ENCODE results near the gene NR2F1-AS1. TPM values are rescaled to one million over a fixed set of nuclear protein-coding genes. Genes with fewer than 3 reads are reported as not detected.
"Not testable (repeated sequence)": the region's sequence is repeated elsewhere in the genome, so short reads cannot be mapped to it uniquely, and the experiment has no call there.

The NR2F1-AS1 gene
- total and polyA plus RNA-seq, 3 experiments from 2014 or later, result not detected

DNA sequence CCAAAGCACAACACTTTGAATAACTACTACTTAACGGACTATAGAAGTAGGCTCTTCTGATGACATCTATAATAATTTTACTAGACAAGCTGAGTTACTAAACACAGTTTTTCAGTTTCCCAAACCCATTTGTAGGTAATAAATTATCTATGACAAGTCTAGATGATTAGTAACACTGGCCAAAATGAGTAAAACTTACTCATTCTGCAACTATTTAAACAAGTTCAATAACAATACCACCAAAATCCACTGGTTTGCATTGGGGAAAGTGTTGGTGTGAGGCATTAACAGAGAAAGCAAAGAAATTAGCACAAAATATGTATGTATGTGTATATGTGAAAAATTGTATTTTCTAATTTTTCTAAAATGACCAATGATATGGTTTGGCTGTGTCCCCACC is 119.3 kb downstream of the NR2F1-AS1 start:
- H3K4me1 ChIP-seq (ENCODE audit: insufficient read depth, low read length), result no peaks in the 10 kb centered on the region
- peaks cover 21 to 35% (median 25%) of the 10 kb centered on the region in 5 donors for H3K9me3 Mint-ChIP-seq
- no peak overlapping the region for H3K27ac Mint-ChIP-seq
- H3K27ac ChIP-seq (ENCODE audit: low read depth, low read length), result no peak overlapping the region
- DNase-seq, result no peak
- H3K4me3 ChIP-seq (ENCODE audit: low read length), result no peak overlapping the region
- H3K9me3 ChIP-seq (ENCODE audit: low read length), result no peaks in the 10 kb centered on the region
- no peak overlapping the region for H3K4me3 Mint-ChIP-seq
- no peaks in the 10 kb centered on the region for H3K36me3 ChIP-seq (ENCODE audit: insufficient read depth, low read length)
- POLR2A ChIA-PET, result no interaction called here
- no peaks in the 10 kb centered on the region for H3K27me3 ChIP-seq (ENCODE audit: insufficient read depth, low read length, poor library complexity, severe bottlenecking)
- H3K36me3 Mint-ChIP-seq, result no peaks in the 10 kb centered on the region
- peaks cover 0 to 3% of the 10 kb centered on the region in 2 donors for H3K27me3 Mint-ChIP-seq
- CTCF ChIA-PET, result no interaction called here
- H3K4me1 Mint-ChIP-seq, result no peaks in the 10 kb centered on the region

DNA sequence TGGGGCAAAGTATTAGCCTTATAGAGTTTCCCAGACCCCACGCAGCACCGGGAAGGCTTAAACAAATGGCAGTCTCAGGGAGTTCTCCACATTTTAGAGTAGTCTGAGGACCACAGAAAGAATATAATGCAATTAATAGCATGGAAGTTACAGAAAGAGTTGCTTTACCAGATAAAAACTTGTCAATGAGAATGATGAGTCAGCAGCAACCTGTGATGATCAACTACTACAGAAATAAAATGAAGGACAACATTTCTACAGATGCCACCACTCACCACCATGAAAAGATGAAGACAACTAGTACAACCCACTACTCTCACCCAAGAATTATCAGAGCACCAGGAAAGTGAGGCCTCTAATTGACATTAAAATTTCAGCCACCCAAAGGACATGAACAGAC is 120.7 kb downstream of the NR2F1-AS1 start:
- H3K27ac Mint-ChIP-seq, result no peak overlapping the region
- ChIA-PET CTCF (no interaction called here), POLR2A (no interaction called here)
- Histone ChIP-seq H3K36me3 (ENCODE audit: insufficient read depth, low read length) (no peaks in the 10 kb centered on the region), H3K4me3 (ENCODE audit: low read length) (no peak overlapping the region), H3K27ac (ENCODE audit: low read depth, low read length) (no peak overlapping the region), H3K4me1 (ENCODE audit: insufficient read depth, low read length) (no peaks in the 10 kb centered on the region), H3K27me3 (ENCODE audit: insufficient read depth, low read length, poor library complexity, severe bottlenecking) (no peaks in the 10 kb centered on the region), H3K9me3 (ENCODE audit: low read length) (no peaks in the 10 kb centered on the region)
- peaks cover 0 to 3% of the 10 kb centered on the region in 2 donors for H3K27me3 Mint-ChIP-seq
- H3K4me1 Mint-ChIP-seq, result no peaks in the 10 kb centered on the region
- no peak for DNase-seq
- peaks cover 20 to 31% (median 22%) of the 10 kb centered on the region in 5 donors for H3K9me3 Mint-ChIP-seq
- H3K4me3 Mint-ChIP-seq, result no peak overlapping the region
- no peaks in the 10 kb centered on the region for H3K36me3 Mint-ChIP-seq

DNA sequence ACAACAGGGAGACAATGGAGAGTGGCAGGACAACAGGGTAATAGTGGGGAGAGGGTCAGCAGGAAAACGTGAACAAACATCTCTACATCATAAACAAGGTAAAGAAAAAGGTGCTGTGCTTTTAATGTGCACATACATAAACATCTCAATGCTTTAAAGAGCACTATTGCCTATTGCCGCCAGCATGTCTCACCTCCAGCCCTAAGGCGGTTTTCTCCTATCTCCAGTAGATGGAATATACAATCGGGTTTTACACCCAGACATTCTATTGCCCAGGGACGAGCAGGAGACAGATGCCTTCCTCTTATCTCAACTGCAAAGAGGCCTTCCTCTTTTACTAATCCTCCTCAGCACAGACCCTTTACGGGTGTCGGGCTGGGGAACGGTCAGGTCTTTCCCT is 124.2 kb downstream of the NR2F1-AS1 start:
- H3K4me1 Mint-ChIP-seq; H3K27ac Mint-ChIP-seq; H3K27me3 Mint-ChIP-seq; H3K36me3 Mint-ChIP-seq; H3K36me3 ChIP-seq (ENCODE audit: insufficient read depth, low read length); H3K9me3 ChIP-seq (ENCODE audit: low read length); CTCF ChIA-PET; POLR2A ChIA-PET; H3K4me3 Mint-ChIP-seq; DNase-seq; H3K27me3 ChIP-seq (ENCODE audit: insufficient read depth, low read length, poor library complexity, severe bottlenecking); H3K4me1 ChIP-seq (ENCODE audit: insufficient read depth, low read length); H3K27ac ChIP-seq (ENCODE audit: low read depth, low read length); H3K4me3 ChIP-seq (ENCODE audit: low read length): not testable (repeated sequence)
- peaks cover 5 to 13% (median 6%) of the 10 kb centered on the region in 5 donors for H3K9me3 Mint-ChIP-seq

DNA sequence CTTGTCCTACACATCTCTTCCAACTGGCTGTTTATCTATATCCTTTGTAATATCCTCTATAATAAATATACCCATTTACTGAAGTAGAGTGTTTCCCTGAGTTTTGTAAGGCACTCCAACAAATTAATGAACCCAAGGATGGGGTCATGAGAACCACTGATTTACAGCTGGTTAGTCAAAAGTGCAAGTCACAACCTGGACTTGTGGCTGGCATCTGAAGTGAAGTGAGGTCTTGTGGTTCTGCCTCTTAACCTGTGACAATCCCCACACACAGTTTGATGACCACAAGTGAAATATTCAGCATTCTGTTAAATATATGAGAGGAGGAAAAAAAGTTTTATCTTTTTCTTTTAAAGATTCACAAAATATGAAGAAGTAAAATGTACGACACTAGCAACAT is 126.1 kb downstream of the NR2F1-AS1 start:
- Histone ChIP-seq H3K4me3 (ENCODE audit: low read length) (no peak overlapping the region), H3K27me3 (ENCODE audit: insufficient read depth, low read length, poor library complexity, severe bottlenecking) (no peaks in the 10 kb centered on the region), H3K4me1 (ENCODE audit: insufficient read depth, low read length) (no peaks in the 10 kb centered on the region), H3K36me3 (ENCODE audit: insufficient read depth, low read length) (no peaks in the 10 kb centered on the region), H3K27ac (ENCODE audit: low read depth, low read length) (no peak overlapping the region), H3K9me3 (ENCODE audit: low read length) (no peaks in the 10 kb centered on the region)
- ChIA-PET POLR2A (no interaction called here), CTCF (no interaction called here)
- Mint-ChIP-seq H3K36me3 (no peaks in the 10 kb centered on the region), H3K9me3 (peaks cover 0 to 6% (median 2%) of the 10 kb centered on the region in 5 donors), H3K27me3 (no peaks in the 10 kb centered on the region), H3K27ac (no peak overlapping the region), H3K4me1 (no peaks in the 10 kb centered on the region), H3K4me3 (no peak overlapping the region)
- DNase-seq, result no peak

DNA sequence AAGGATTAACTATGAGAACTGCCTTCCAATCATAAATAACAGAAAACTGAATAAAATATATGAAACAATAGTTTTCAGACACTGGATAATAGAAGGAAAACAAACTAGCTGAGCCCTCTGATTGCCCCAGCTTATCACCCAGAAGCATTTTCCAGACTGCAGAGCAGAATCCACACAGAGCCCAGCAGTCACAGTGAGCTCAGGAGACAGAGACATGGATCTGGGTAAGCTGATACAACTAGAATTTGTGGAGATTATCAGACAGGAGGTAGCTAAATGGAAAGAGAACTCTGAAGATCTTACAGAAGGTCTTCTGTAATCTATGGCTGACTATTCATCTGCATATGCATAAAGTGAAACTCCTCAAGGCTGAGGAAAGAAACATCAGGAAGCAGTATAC is 128.8 kb downstream of the NR2F1-AS1 start:
- Histone ChIP-seq H3K4me1 (ENCODE audit: insufficient read depth, low read length) (no peaks in the 10 kb centered on the region), H3K4me3 (ENCODE audit: low read length) (no peak overlapping the region), H3K27me3 (ENCODE audit: insufficient read depth, low read length, poor library complexity, severe bottlenecking) (no peaks in the 10 kb centered on the region), H3K36me3 (ENCODE audit: insufficient read depth, low read length) (no peaks in the 10 kb centered on the region), H3K27ac (ENCODE audit: low read depth, low read length) (no peak overlapping the region), H3K9me3 (ENCODE audit: low read length) (no peaks in the 10 kb centered on the region)
- Mint-ChIP-seq H3K4me3 (no peak overlapping the region), H3K27ac (no peak overlapping the region), H3K27me3 (no peaks in the 10 kb centered on the region), H3K4me1 (no peaks in the 10 kb centered on the region), H3K36me3 (no peaks in the 10 kb centered on the region), H3K9me3 (peaks cover 0 to 6% (median 0%) of the 10 kb centered on the region in 5 donors)
- CTCF ChIA-PET, result no interaction called here
- POLR2A ChIA-PET, result no interaction called here
- no peak for DNase-seq

DNA sequence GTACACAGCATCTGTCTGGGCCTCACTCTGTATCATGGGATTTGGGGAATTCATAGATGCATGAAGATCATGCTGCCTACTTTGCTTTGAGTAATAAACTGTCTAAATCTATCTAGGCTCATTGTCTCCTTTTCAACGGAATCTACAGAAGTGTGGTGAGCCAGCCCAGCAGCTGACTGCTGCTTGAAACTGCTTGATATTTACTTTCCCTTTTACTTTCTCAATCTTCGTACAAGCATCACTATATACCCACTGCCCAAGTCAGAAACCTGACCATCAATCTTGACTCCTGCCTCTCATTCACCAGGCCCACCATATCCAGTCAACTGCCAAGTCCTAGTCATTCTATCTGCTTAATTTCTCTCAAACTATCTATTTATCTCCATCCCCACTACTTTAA is 142.9 kb downstream of the NR2F1-AS1 start:
- no peak for DNase-seq
- H3K4me3 ChIP-seq (ENCODE audit: low read length), result no peak overlapping the region
- Mint-ChIP-seq H3K27ac (no peak overlapping the region), H3K36me3 (no peaks in the 10 kb centered on the region), H3K27me3 (peaks cover 0 to 7% of the 10 kb centered on the region in 2 donors), H3K9me3 (peaks cover 0 to 6% (median 0%) of the 10 kb centered on the region in 5 donors), H3K4me3 (no peak overlapping the region), H3K4me1 (no peaks in the 10 kb centered on the region)
- POLR2A ChIA-PET, result no interaction called here
- CTCF ChIA-PET, result no interaction called here
- H3K27ac ChIP-seq (ENCODE audit: low read depth, low read length), result no peak overlapping the region
- no peaks in the 10 kb centered on the region for H3K9me3 ChIP-seq (ENCODE audit: low read length)
- H3K36me3 ChIP-seq (ENCODE audit: insufficient read depth, low read length), result no peaks in the 10 kb centered on the region
- H3K4me1 ChIP-seq (ENCODE audit: insufficient read depth, low read length), result no peaks in the 10 kb centered on the region
- H3K27me3 ChIP-seq (ENCODE audit: insufficient read depth, low read length, poor library complexity, severe bottlenecking), result no peaks in the 10 kb centered on the region

DNA sequence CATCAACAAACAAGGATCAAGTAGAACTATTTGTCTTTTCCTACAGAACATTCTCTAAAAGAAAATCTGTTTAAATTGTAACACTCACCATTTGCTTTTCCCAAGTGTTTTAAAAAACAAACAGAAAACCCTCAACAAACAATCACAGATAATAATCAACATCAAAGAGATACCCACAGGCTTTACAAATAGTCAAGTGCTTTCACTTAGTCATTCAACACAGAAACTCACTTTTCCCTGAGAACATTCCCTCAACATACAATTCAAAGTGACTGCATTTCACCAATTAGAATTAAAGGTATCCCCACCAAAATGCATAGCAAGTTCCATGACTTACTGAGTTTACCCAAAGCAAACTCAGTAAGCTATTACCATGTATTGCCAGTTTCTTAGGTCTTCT is 144.9 kb downstream of the NR2F1-AS1 start:
- H3K27me3 Mint-ChIP-seq, result peaks cover 0 to 7% of the 10 kb centered on the region in 2 donors
- H3K36me3 Mint-ChIP-seq, result no peaks in the 10 kb centered on the region
- Histone ChIP-seq H3K27ac (ENCODE audit: low read depth, low read length) (no peak overlapping the region), H3K9me3 (ENCODE audit: low read length) (no peaks in the 10 kb centered on the region), H3K4me3 (ENCODE audit: low read length) (no peak overlapping the region), H3K36me3 (ENCODE audit: insufficient read depth, low read length) (no peaks in the 10 kb centered on the region), H3K4me1 (ENCODE audit: insufficient read depth, low read length) (no peaks in the 10 kb centered on the region), H3K27me3 (ENCODE audit: insufficient read depth, low read length, poor library complexity, severe bottlenecking) (no peaks in the 10 kb centered on the region)
- CTCF ChIA-PET, result no interaction called here
- H3K4me3 Mint-ChIP-seq, result no peak overlapping the region
- DNase-seq, result no peak
- POLR2A ChIA-PET, result no interaction called here
- no peaks in the 10 kb centered on the region for H3K4me1 Mint-ChIP-seq
- H3K9me3 Mint-ChIP-seq, result peaks cover 0 to 3% (median 0%) of the 10 kb centered on the region in 5 donors
- no peak overlapping the region for H3K27ac Mint-ChIP-seq

DNA sequence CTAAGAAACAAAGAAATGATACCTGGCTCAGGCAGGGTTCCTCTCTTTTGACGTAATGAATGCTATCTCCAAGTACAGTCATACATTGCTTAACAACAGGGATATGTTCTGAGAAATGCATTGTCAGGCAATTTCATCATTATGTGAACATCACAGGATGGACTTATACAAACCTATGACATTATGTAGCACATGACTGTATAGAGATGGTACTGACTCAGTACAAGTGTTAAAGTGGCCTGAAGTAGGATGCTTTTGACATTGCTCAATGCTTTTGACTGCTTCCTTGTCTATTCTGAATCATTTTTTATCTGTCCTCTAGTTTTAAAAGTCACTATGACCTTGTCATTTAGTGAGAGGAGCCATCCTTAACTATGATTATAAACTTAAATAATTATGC is 147.6 kb downstream of the NR2F1-AS1 start:
- no peak overlapping the region for H3K4me3 ChIP-seq (ENCODE audit: low read length)
- no peak for DNase-seq
- H3K27ac ChIP-seq (ENCODE audit: low read depth, low read length), result no peak overlapping the region
- Mint-ChIP-seq H3K4me1 (no peaks in the 10 kb centered on the region), H3K36me3 (no peaks in the 10 kb centered on the region), H3K27ac (no peak overlapping the region), H3K27me3 (peaks cover 0 to 9% of the 10 kb centered on the region in 2 donors), H3K9me3 (peaks cover 0 to 3% (median 0%) of the 10 kb centered on the region in 5 donors), H3K4me3 (no peak overlapping the region)
- no peaks in the 10 kb centered on the region for H3K4me1 ChIP-seq (ENCODE audit: insufficient read depth, low read length)
- H3K36me3 ChIP-seq (ENCODE audit: insufficient read depth, low read length), result no peaks in the 10 kb centered on the region
- no peaks in the 10 kb centered on the region for H3K27me3 ChIP-seq (ENCODE audit: insufficient read depth, low read length, poor library complexity, severe bottlenecking)
- ChIA-PET CTCF (no interaction called here), POLR2A (no interaction called here)
- no peaks in the 10 kb centered on the region for H3K9me3 ChIP-seq (ENCODE audit: low read length)

DNA sequence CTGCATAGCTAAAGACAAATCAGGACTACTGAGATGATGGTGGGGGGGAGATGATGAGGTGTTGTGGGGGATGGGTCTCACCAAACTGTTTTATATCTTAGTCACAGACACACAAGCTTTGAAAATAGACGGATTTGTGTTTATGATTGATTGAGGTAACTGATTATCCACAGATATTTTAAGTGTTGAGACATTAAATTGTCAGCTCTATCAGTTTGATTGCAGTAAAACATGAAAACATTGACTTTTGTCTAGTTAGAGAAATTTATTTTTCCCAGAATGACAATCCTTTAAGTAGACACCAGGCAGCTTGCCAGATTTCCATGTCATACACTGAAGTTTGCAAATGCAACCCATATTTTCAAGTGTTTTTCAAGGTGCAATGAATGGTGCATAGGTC is 149.8 kb downstream of the NR2F1-AS1 start:
- ChIA-PET POLR2A (no interaction called here), CTCF (no interaction called here)
- peaks cover 0 to 3% (median 0%) of the 10 kb centered on the region in 5 donors for H3K9me3 Mint-ChIP-seq
- no peak overlapping the region for H3K4me3 Mint-ChIP-seq
- H3K4me1 Mint-ChIP-seq, result no peaks in the 10 kb centered on the region
- no peak for DNase-seq
- no peak overlapping the region for H3K27ac ChIP-seq (ENCODE audit: low read depth, low read length)
- H3K36me3 Mint-ChIP-seq, result no peaks in the 10 kb centered on the region
- peaks cover 0 to 13% of the 10 kb centered on the region in 2 donors for H3K27me3 Mint-ChIP-seq
- H3K27me3 ChIP-seq (ENCODE audit: insufficient read depth, low read length, poor library complexity, severe bottlenecking), result no peaks in the 10 kb centered on the region
- no peak overlapping the region for H3K27ac Mint-ChIP-seq
- H3K36me3 ChIP-seq (ENCODE audit: insufficient read depth, low read length), result no peaks in the 10 kb centered on the region
- H3K4me3 ChIP-seq (ENCODE audit: low read length), result no peak overlapping the region
- H3K4me1 ChIP-seq (ENCODE audit: insufficient read depth, low read length), result no peaks in the 10 kb centered on the region
- no peaks in the 10 kb centered on the region for H3K9me3 ChIP-seq (ENCODE audit: low read length)
